Measurements from ENCODE around the gene ID2.

ID2 gene

DNA sequence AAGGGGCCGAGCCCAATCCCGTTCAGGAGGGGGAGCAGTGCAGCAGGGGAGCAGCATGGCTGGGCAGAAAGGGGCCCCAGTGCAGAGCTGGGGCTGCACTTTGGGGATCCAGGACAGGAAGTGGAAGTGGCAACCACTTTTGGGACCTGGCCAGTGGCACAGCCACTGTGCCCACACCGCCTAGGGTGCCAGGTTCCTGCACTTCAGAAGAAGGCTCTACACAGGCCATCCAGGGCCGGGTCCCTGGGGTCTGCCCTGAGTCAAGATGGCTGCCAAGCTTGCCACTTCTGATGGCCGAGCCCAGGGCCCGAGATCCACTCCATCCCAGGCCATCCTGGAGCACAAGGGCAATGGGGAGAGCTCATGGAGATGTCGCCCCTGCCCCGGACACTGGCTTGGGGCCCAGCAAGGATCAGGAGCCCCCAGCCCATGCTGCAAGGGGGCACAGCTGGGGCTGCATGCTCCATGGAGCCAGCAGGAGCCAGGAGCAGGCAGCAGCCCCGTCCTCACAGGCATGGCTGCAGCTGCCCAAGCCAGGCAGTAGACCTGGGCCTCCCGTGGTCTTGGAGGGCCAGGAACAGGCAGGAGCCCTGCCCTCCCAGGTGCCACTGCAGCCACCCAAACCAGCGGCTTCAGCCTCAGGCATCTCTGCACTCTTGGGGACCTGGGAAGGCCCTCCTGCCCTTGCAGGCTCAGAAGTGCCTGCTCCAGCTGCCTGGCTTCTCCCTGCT, 35.0 kb upstream of the ID2 start:
- in situ Hi-C loops (cut with MboI; ENCODE audit: low pct_unique_long_range_greater_than_20kb, low sequenced_read_pairs): no loop called here
- no peak for DNase-seq

DNA sequence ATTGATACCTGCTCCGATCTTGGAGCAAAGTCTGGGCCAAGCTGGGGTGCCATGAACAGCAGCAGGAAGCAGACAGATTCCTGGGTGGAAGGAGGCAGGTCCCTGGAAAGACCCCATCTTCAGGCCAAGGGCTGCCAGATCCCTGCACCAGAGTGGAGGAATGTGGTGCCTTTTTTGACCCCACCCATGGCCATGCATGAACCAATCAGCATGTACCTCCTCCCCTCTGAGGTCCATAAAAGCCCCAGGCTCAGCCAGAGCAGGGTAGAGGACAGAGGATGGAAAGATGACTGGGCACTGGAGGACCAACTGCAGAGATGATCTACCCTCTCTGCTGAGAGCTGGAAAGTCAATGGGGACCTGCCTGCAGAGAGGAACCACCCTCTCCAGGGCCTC, 34.4 kb upstream of the ID2 start:
- no peak for DNase-seq
- in situ Hi-C loops (cut with MboI; ENCODE audit: low pct_unique_long_range_greater_than_20kb, low sequenced_read_pairs): no loop called here

DNA sequence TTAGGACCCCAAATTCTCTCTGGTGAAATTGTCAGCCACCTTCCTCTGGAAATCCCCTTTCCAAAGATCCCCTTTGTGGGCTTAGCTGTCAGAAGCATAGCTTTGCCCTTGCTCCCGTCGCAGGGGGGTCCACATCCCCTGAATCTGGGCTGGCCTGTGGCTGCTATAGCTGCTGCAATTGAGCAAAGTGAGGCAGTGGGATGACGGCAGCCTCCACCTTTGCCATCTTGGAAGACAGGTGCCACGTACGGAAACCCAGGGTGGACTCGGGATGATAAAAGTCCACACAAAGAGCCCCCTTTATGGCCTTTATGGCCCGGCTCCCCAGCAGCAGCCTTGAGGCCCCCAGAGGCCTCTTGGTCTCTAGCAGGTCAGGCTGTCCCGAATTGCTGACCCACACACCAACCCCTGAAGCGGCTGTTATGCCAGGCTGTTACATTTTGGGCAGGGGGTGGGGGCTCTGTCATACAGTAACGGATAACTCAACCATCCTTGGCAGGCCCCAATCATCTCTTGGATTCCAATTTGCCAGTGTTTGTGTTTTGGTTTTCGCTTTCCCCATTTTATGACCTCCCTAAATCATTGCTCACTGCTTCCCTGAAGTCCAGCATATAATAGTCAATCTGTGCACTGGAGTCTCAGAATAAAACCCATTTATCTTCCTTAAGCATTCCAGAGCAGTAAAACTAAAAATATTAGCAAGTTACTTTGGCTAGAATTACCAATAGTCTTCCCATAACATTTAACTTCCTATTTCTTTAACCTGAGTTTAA, 33.2 kb upstream of the ID2 start:
- in situ Hi-C loops (cut with MboI; ENCODE audit: low pct_unique_long_range_greater_than_20kb, low sequenced_read_pairs): no loop called here
- DNase-seq: no peak

DNA sequence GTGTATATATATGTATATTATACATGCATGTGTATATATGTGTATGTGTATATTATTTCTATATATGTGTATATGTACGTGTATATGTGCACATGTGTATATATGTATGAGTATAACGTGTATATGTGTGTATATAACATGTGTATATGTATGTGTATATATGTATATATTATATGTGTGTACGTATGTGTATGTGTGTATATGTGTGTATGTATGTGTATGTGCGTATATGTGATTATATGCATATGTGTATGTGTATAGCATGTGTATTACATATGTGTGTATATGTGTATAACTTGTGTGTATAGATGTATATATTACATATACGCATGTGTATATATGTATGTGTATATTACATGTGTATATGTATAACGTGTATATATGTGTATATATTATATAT, 32.1 kb upstream of the ID2 start:
- DNase-seq: no peak
- in situ Hi-C loops (cut with MboI; ENCODE audit: low pct_unique_long_range_greater_than_20kb, low sequenced_read_pairs): no loop called here

GRCh38 chr2:8650256-8650655, 31.6 kb upstream of the ID2 start:
- DNase-seq: no peak
- in situ Hi-C loops (cut with MboI; ENCODE audit: low pct_unique_long_range_greater_than_20kb, low sequenced_read_pairs): no loop called here

GRCh38 chr2:8652774-8653426, 29.0 kb upstream of the ID2 start:
- no peak for DNase-seq
- in situ Hi-C loops (cut with MboI; ENCODE audit: low pct_unique_long_range_greater_than_20kb, low sequenced_read_pairs): no loop called here

DNA sequence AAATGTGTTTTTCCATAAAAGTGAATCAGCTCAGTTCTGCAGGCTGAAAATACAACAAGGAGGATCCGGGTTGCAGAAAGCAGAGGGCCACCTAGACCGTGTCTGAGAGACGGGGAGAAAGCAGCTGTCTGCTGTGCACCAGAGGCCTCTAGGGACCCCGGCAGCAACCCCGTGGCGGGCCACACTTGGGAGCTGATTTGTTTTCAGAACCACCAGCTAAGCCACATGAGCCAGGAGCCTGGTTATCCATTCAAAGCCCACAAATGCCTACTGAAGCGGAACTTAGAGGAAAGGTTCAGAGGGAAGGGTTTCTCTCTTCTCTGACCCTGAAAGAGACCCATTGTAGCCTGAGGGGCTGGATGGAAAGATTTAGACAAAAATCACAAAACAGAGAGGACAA, 28.4 kb upstream of the ID2 start:
- no peak for DNase-seq
- in situ Hi-C loops (cut with MboI; ENCODE audit: low pct_unique_long_range_greater_than_20kb, low sequenced_read_pairs): no loop called here

- no peak for DNase-seq
- in situ Hi-C loops (cut with MboI; ENCODE audit: low pct_unique_long_range_greater_than_20kb, low sequenced_read_pairs): no loop called here
Observed at GRCh38 chr2:8654041-8654440, 27.8 kb upstream of the ID2 start.

DNA sequence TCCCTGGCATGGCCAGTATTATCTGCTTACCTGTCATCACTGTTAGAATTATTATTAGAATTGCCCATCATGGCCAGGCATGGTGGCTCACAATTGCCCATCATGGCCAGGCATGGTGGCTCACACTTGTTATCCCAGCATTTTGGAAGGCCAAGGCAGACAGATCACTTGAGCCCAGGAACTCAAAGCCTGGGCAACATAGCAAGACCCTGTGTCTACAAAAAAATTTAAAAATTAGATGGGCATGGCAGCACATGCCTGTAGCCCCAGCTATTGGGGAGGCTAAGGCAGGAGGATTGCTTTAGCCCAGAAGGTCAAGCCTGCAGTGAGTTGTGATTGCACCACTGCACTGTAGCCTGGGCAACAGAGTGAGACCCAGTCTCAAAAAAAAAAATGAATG, 27.4 kb upstream of the ID2 start:
- in situ Hi-C loops (cut with MboI; ENCODE audit: low pct_unique_long_range_greater_than_20kb, low sequenced_read_pairs): no loop called here
- DNase-seq: no peak

GRCh38 chr2:8656160-8656641, 25.7 kb upstream of the ID2 start:
- in situ Hi-C loops (cut with MboI; ENCODE audit: low pct_unique_long_range_greater_than_20kb, low sequenced_read_pairs): no loop called here
- DNase-seq: no peak

- no peak for DNase-seq
- in situ Hi-C loops (cut with MboI; ENCODE audit: low pct_unique_long_range_greater_than_20kb, low sequenced_read_pairs): no loop called here
Observed at GRCh38 chr2:8656811-8657210, 25.0 kb upstream of the ID2 start.

DNA sequence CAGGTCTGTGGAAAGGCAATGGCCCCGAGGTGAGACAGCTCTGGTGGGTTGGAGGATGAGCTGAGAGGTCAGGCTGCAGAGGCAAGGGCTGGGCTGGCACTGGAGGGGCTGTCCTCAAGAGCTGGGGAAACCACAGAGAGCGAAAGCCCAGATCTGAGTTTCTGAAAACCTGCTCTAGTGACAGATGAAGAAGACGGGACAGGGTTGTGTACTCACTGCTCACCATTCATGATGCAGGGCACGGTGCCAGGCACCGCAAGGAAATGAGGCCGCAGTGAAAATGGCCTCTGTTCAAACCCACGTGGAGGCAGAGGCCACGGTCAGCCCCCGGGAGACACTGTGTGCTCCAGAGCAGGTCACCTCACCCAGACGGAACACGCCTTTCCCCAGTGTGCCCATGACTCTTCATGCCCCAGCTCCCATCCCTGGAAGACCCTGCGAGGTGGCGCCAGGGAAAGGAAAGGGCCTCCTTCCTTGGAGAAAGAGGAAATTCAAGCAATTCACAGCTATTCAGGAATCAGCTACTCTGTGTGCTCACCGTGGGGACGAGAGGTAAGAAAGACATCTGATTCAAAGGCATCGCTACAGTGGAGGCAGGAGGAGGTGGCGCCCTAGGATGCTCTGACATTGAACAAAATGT, 24.3 kb upstream of the ID2 start:
- in situ Hi-C loops (cut with MboI; ENCODE audit: low pct_unique_long_range_greater_than_20kb, low sequenced_read_pairs): no loop called here
- peak; percentile 17 for DNase-seq

DNA sequence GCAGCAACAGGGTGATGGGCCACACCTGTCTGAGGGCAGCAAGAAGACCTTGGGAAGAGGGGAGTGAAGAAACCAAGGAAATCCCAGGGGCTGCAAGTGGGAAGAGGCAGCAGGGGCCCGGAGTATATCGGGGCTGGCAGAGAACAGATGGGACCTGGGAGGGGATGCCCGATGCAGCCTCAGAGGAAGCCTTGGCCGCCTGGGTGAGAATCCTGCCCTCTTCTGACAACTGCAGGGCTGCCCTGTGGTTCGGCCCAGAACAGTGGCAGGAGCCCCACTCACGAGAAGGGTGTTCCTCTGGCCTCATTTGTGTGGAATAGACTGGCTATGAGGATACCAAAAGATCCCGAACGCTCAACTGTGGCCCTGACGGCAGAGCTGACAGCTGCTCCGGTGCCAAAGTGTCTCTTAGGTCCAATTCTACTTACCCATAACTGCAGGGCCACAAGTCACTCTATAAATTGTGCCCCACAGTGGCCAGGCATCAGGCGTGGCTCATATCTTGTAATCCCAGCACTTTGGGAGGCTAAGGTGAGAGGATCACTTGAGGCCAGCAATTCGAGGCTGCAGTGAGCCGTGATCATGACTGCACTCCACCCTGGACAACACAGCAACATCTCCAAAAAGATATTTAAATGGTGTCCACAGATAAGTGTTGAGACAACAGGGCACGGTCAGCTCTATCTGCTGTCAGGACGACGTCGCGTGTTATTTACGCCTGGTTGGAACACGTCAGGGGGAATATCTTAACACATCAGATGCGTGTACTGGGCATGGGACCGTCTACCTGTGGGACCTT, 23.6 kb upstream of the ID2 start:
- in situ Hi-C loops (cut with MboI; ENCODE audit: low pct_unique_long_range_greater_than_20kb, low sequenced_read_pairs): no loop called here
- no peak for DNase-seq

GRCh38 chr2:8659092-8659734, 22.6 kb upstream of the ID2 start:
- in situ Hi-C loops (cut with MboI; ENCODE audit: low pct_unique_long_range_greater_than_20kb, low sequenced_read_pairs): no loop called here
- DNase-seq: no peak

DNA sequence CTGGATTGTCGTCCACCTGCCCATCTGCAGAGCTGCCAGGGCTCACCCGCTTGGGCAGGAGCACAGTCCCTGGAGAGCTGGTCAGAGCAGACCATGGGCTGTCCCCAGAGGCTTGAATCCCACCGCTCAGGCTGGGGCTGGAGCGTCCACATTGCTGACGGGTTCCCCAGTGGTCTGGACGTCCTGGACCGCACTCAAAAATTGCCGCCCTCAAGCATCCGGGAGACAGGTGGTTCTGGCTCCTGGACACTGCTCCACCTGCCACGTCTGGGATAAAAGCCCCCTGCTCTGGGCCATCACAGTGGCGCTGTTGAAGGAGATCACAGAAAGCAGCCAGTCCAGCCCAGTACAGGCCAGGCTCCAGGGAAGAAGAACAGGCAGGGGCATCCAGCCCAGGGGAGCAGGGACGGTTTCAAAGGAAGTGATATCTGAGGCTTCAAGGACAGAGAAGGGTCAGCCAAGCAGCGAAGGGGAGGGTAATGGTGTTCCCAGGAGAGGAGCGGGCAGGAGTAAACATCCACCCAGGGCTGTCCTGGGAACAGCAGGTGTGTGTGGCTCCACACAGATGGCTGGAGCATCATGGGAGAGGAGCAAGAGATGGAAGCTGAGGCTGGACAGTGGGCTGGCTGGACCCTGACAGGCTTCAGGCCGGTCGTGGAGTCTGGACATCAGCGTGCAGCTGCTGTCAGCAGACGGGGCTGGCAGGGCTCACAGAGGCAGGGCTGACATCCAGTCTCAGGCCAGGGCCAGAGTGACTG, 21.9 kb upstream of the ID2 start:
- no peak for DNase-seq
- in situ Hi-C loops (cut with MboI; ENCODE audit: low pct_unique_long_range_greater_than_20kb, low sequenced_read_pairs): no loop called here

GRCh38 chr2:8661235-8661634, 20.6 kb upstream of the ID2 start:
- in situ Hi-C loops (cut with MboI; ENCODE audit: low pct_unique_long_range_greater_than_20kb, low sequenced_read_pairs): no loop called here
- no peak for DNase-seq

DNA sequence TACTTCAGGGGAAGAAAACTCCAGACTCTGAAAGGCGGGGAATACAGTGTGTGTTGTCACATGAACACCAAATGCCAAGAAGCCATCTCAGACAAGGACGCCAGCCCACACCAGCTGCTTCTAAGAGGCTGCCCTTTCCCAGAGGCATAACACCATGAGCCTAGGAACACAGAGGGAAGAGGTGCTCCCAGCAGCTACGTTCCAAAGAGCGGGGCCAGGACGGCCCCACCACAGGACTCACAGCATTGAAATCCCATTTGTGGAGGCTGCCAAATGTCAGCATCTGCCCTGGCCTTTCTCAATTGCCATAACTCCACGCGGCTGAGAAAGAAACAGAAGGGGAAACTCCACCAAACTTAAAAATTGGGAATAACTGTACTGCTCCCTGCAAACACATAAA, 20.1 kb upstream of the ID2 start:
- no peak for DNase-seq
- in situ Hi-C loops (cut with MboI; ENCODE audit: low pct_unique_long_range_greater_than_20kb, low sequenced_read_pairs): no loop called here

Data from KBM-7 (cell line).